GM23248 (cell line): ENCODE results near the gene ATP5PO. TPM values are rescaled to one million over a fixed set of nuclear protein-coding genes. Genes with fewer than 3 reads are reported as not detected.

Experiments
- DNase-seq: peaks from one replicate; pipeline ENCODE4 v3.0.0-alpha.2; 2015
- H2AFZ ChIP-seq: fragments of 200-600 bp; sonication (generic); 2 replicates; pipeline ENCODE4 v1.6.1; 2016; ENCODE audit warnings: antibody characterized with exemption
- H3F3A ChIP-seq: fragments of 200-600 bp; sonication (generic); 2 replicates; pipeline ENCODE4 v1.6.1; 2016; ENCODE audit warnings: mild to moderate bottlenecking, antibody characterized with exemption, mixed run types; ENCODE audit not compliant: insufficient read depth
- H3K27ac ChIP-seq: fragments of 200-600 bp; sonication (generic); 2 replicates; pipeline ENCODE4 v1.5.1; 2016; ENCODE audit warnings: mild to moderate bottlenecking
- H3K27me3 ChIP-seq: fragments of 200-600 bp; sonication (generic); replicated peaks from 2 replicates; pipeline ENCODE4 v1.6.1; 2016; ENCODE audit warnings: mild to moderate bottlenecking; ENCODE audit not compliant: insufficient read depth
- H3K36me3 ChIP-seq: fragments of 200-600 bp; sonication (generic); 2 replicates; pipeline ENCODE4 v1.6.1; 2016; ENCODE audit warnings: low read depth, mild to moderate bottlenecking
- H3K4me1 ChIP-seq: fragments of 200-600 bp; sonication (generic); 2 replicates; pipeline ENCODE4 v1.6.1; 2016; ENCODE audit warnings: mild to moderate bottlenecking; ENCODE audit not compliant: insufficient read depth
- H3K4me2 ChIP-seq: fragments of 200-600 bp; sonication (generic); one replicate; pipeline ENCODE4 v1.6.1; 2016; ENCODE audit warnings: mild to moderate bottlenecking; ENCODE audit not compliant: unreplicated experiment
- H3K4me3 ChIP-seq: fragments of 200-600 bp; sonication (generic); 2 replicates; pipeline ENCODE4 v1.5.1; 2016; ENCODE audit warnings: mild to moderate bottlenecking
- H3K79me2 ChIP-seq: fragments of 200-600 bp; sonication (generic); 2 replicates; pipeline ENCODE4 v1.6.1; 2016; ENCODE audit warnings: mild to moderate bottlenecking; ENCODE audit not compliant: insufficient read depth
- H3K9ac ChIP-seq: fragments of 200-600 bp; sonication (generic); 2 replicates; pipeline ENCODE4 v1.6.1; 2016; ENCODE audit warnings: mild to moderate bottlenecking
- H3K9me2 ChIP-seq: fragments of 200-600 bp; sonication (generic); 2 replicates; pipeline ENCODE4 v1.6.1; 2016; ENCODE audit warnings: mixed run types, mild to moderate bottlenecking, moderate library complexity; ENCODE audit not compliant: insufficient read depth
- H3K9me3 ChIP-seq: fragments of 200-600 bp; sonication (generic); one replicate; pipeline ENCODE4 v1.6.1; 2017; ENCODE audit warnings: low read depth
- H4K20me1 ChIP-seq: fragments of 200-600 bp; sonication (generic); 2 replicates; pipeline ENCODE4 v1.6.0; 2016; ENCODE audit not compliant: insufficient read depth
- EZH2 ChIP-seq: fragments of 200-600 bp; sonication (generic); IDR thresholded peaks from 2 replicates; pipeline ENCODE4 v1.6.1; 2018; ENCODE audit warnings: antibody characterized with exemption, mild to moderate bottlenecking; ENCODE audit not compliant: insufficient read depth, poor library complexity, severe bottlenecking
- EZH2phosphoT487 ChIP-seq: fragments of 200-600 bp; sonication (generic); IDR thresholded peaks from 2 replicates; pipeline ENCODE4 v1.6.1; 2018; ENCODE audit warnings: antibody characterized with exemption, moderate library complexity, mild to moderate bottlenecking, low read depth; ENCODE audit not compliant: insufficient read depth
- WGBS, 2 experiments: methylation state at CpG; one replicate each; pipeline ENCODE4 v1.1.6; 2015 to 2017; ENCODE audit warnings: low lambda C conversion rate in 2 of 2, low coverage in 1 of 2; ENCODE audit errors: missing lambda C conversion rate in 2 of 2; 5-methylcytosine and 5-hydroxymethylcytosine counted together
- in situ Hi-C: fragments of 300-500 bp; cut with MboI; formaldehyde crosslinking; loops from 2 replicates; pipeline ENCODE4 v1.15.0; 2020
- polyA plus RNA-seq: library from polyadenylated mRNA; unstranded; fragments of >200 nt; fragmentation: Nextera tagmentation; extraction: Ambion mirVana; gene quantifications from 2 replicates; pipeline ENCODE4 v1.2.1, GENCODE V29; 2016
- total RNA-seq: library from RNA; depleted of rRNA; stranded (reverse); fragments of >200 nt; shearing (Covaris generic); gene quantifications from 2 replicates; pipeline ENCODE4 v1.2.3, GENCODE V29; 2014

The ATP5PO gene
- total and polyA plus RNA-seq, 2 experiments from 2014 or later: 122 to 237 TPM

DNA sequence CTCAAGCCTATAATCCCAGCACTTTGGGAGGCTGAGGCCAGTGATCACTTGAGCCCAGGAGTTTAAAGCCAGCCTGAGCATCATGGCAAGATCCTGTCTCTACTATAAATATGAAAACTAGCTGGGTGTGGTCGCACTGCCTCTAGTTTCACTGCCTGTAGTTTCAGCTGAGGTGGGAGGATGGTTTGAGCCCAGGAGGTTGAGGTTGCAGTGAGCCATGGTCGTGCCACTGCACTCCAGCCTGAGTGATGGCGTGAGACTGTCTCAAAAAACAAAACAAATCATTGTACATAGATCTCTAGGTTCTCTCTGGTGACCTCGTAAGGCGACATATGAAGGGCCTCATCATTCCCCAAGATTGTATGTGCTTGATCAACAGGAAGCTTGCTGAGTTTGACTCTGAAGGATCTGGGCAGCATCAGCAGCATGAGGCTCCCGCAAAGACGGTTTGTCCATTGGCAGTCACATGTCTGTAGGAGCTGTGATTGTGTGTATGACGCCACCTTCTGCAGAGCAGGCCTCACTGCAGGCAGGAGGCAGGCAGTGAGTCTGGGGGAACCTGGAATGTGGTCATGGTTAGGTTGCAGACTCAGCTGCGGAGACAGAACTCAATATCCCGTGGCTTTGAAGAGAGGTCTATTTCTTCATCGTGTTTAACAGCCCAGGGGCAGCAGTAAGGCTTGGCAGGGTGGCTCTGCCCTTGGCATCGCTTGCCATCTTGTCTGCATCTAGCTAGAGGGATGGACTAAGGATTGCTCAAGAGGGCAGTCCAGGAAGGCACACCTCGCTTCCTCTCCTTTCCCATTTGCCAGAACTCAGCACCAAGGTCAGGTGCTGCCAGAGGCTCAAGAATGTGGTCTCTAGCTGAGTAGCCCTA, 14.0 kb downstream of the ATP5PO start:
- no peak overlapping the region for H3K27ac ChIP-seq
- H3F3A ChIP-seq: peaks cover 20% of the 10 kb centered on the region
- in situ Hi-C loops: loop anchor here (25.0 kb wide), 1 partner anchor 736 kb away; no protein-coding TSS in a partner anchor
- 43 to 51% methylated on average over 13 of the region's 13 CpGs for WGBS, 2 experiments
- H4K20me1 ChIP-seq: no peaks in the 10 kb centered on the region
- H2AFZ ChIP-seq: no peak overlapping the region
- H3K79me2 ChIP-seq: no peaks in the 10 kb centered on the region
- DNase-seq: peak; percentile 78
- peaks cover 9% of the 10 kb centered on the region; the same call in 1 of the 2 replicates for H3K36me3 ChIP-seq
- H3K4me1 ChIP-seq: peaks cover 18% of the 10 kb centered on the region
- H3K9me3 ChIP-seq: no peaks in the 10 kb centered on the region
- H3K4me2 ChIP-seq: no peak overlapping the region
- H3K9me2 ChIP-seq: no peaks in the 10 kb centered on the region
- H3K9ac ChIP-seq: no peak overlapping the region
- H3K4me3 ChIP-seq: no peak overlapping the region
- no peaks in the 10 kb centered on the region for H3K27me3 ChIP-seq
- no peak for TF ChIP-seq EZH2
- no peak for TF ChIP-seq EZH2phosphoT487

DNA sequence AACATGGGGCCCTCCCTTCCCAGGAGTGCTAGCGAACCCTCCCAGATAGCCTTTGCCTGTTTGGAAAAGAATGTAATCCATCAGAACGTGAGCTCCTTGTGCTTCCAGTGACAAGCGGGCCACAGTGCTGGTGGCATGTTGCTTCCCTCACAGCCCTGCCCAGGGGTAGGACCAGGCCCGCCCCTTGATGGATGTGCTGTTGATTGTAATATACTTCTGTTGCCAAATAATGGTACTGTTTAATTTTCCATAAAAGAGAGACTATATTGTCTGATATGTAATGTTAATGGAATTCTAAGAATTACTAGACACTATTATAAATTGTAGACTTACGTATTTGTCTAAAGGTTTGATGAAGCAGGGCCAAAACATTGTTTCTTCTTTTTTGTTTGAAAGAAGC, 16.4 kb downstream of the ATP5PO start:
- Histone ChIP-seq H3K4me1 (peaks cover 22% of the 10 kb centered on the region), H3K9me2 (no peaks in the 10 kb centered on the region), H3K27ac (0 out of 2 replicates have a peak overlapping the region, but pooled peaks have one; percentile 5), H3F3A (peaks cover 20% of the 10 kb centered on the region), H3K9ac (no peak overlapping the region), H3K27me3 (no peaks in the 10 kb centered on the region), H4K20me1 (no peaks in the 10 kb centered on the region), H3K4me3 (no peak overlapping the region), H2AFZ (peak overlapping the region; percentile 6; the same call in 1 of the 2 replicates), H3K79me2 (no peaks in the 10 kb centered on the region), H3K4me2 (no peak overlapping the region), H3K36me3 (no peaks in the 10 kb centered on the region), H3K9me3 (no peaks in the 10 kb centered on the region)
- in situ Hi-C loops: no loop called here
- DNase-seq: peak; percentile 28
- TF ChIP-seq EZH2phosphoT487 (no peak), EZH2 (no peak)
- 47 to 57% methylated on average over 5 of the region's 5 CpGs for WGBS, 2 experiments

DNA sequence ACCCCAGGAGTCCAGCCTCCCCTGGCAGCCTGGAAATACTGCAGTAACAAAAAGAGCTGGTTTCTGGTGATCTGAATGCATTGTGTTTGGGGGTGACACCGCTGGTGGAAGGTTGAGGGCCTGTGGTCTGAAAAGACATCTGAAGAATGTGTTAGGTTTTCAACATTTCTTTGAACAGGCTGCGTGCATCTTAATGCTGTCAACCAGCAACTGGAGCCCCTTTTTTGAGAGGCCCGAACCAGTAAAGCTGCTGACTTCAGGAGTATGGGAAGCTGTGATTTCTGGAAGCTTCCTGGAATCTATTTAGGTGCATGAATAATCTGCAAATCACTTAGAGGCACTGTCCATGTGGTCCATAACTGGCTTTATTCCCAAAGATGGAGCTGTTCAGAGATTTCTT, 17.0 kb downstream of the ATP5PO start:
- in situ Hi-C loops: no loop called here
- Histone ChIP-seq H3K27ac (no peak overlapping the region), H3K79me2 (no peaks in the 10 kb centered on the region), H3K4me1 (peaks cover 22% of the 10 kb centered on the region), H3K9me3 (no peaks in the 10 kb centered on the region), H3F3A (peaks cover 20% of the 10 kb centered on the region), H4K20me1 (no peaks in the 10 kb centered on the region), H3K27me3 (no peaks in the 10 kb centered on the region), H2AFZ (no peak overlapping the region), H3K9ac (no peak overlapping the region), H3K9me2 (no peaks in the 10 kb centered on the region), H3K4me2 (no peak overlapping the region), H3K36me3 (no peaks in the 10 kb centered on the region), H3K4me3 (no peak overlapping the region)
- peak; percentile 18 for DNase-seq
- no peak for TF ChIP-seq EZH2
- no peak for TF ChIP-seq EZH2phosphoT487
- WGBS, 2 experiments: 77 to 80% methylated on average over 3 of the region's 3 CpGs

DNA sequence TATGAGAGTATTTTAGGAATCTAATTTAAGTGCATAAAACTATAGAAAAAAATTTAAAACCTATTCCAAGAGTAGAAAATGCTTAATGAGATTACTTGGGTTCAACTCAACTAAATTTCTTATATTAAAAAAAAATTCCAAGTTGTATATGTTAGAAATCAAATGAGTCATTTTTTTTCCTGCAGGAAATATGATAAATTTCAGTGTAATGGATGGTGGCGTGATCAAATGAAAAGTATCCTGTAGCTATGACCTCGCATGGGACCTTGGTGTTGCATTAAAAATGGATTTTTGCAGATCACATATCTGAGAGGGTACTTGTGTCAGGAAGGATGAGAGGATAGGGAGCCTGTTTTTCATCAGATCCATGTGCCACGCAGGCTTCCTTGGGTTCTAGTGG, 17.9 kb downstream of the ATP5PO start:
- DNase-seq: no peak
- TF ChIP-seq EZH2phosphoT487 (no peak), EZH2 (no peak)
- no peak overlapping the region for H3K4me3 ChIP-seq
- 89 to 97% methylated on average over 3 of the region's 3 CpGs for WGBS, 2 experiments
- no peaks in the 10 kb centered on the region for H3K79me2 ChIP-seq
- H3K9me2 ChIP-seq: no peaks in the 10 kb centered on the region
- in situ Hi-C loops: no loop called here
- no peak overlapping the region for H3K27ac ChIP-seq
- no peaks in the 10 kb centered on the region for H4K20me1 ChIP-seq
- peaks cover 20% of the 10 kb centered on the region for H3F3A ChIP-seq
- H3K4me1 ChIP-seq: peaks cover 22% of the 10 kb centered on the region
- H3K4me2 ChIP-seq: no peak overlapping the region
- no peaks in the 10 kb centered on the region for H3K9me3 ChIP-seq
- H3K36me3 ChIP-seq: no peaks in the 10 kb centered on the region
- no peak overlapping the region for H3K9ac ChIP-seq
- no peaks in the 10 kb centered on the region for H3K27me3 ChIP-seq
- H2AFZ ChIP-seq: no peak overlapping the region
